Measurements from ENCODE around the gene NIP7. TPM values are rescaled to one million over a fixed set of nuclear protein-coding genes. Genes with fewer than 3 reads are reported as not detected.
"Not testable (repeated sequence)": the region's sequence is repeated elsewhere in the genome, so short reads cannot be mapped to it uniquely, and the experiment has no call there.

Gene NIP7
- total and polyA plus RNA-seq, 9 of the 15 experiments (the other 6 are each of a cell fraction or from before 2014, with no cell fraction given), result 28.9 to 85.5 (median 72.5) TPM

DNA sequence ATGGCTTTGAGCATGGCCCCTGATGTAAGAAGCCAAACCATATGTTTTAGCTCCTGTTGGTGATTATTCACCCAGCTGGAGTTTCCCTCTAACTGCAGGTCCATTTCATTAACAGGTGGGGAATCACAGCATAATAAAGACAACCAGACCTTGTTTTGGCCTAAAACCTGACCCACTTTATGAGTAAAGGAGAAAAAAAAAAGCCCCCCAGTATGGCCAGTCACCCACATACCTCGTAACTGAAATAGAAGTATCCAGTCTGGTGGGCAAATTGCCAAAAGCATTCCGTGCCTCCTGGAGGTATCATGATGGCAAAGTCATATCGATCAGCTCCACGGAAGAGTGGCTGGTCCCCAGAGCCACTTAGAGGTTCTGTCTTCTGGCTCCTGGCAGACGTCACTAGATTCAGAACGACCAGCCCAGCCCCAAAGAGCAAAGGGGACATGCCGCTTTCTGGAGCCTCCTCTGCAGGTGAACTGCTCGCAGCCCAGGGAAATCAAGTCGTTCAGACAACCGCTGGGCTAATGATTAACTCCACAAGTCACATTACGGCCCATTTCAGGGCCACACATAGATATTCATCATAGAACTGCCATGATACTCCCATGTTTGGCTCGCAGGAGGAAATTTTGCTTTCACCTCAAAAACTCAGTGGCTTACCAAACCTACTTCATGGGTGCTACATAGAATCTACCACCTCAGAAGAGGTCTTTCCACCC, 11.9 kb downstream of the NIP7 start, which contains the start of gene TMED6:
TSS of gene TMED6 (minus strand) at position 478 of the 719 bp plus-strand sequence. CDS start at position 445, 33 bp downstream.
- Histone ChIP-seq H4K20me1 (replicated peaks; ENCODE audit: control insufficient read depth, insufficient read depth, low read length) (no peaks in the 10 kb centered on the region), H3K4me1 (replicated peaks in 1 of 2; ENCODE audit: control insufficient read depth in 2 of 2, insufficient read depth in 2 of 2, low read length in 2 of 2) (no peaks in the 10 kb centered on the region; a peak in 1 of 5 replicates), H3K9me3 (replicated peaks; ENCODE audit: control insufficient read depth, insufficient read depth, low read depth, low read length) (no peaks in the 10 kb centered on the region), H3K4me2 (ENCODE audit: insufficient read depth, low read length) (no peak within 1 kb of the TSS), H3K4me3 (no peak within 1 kb of the TSS), H3K9me1 (ENCODE audit: control insufficient read depth, insufficient read depth, low read length) (no peaks in the 10 kb centered on the region), H3K36me3 (ENCODE audit: control insufficient read depth, insufficient read depth, low read length) (peaks cover 14% of the 10 kb centered on the region; the same call in 1 of the 3 replicates), H3K79me2 (ENCODE audit: control insufficient read depth, insufficient read depth, low read length) (no peaks in the 10 kb centered on the region), H3K27ac (ENCODE audit: extremely low read depth, low read depth, low read length) (no peak within 1 kb of the TSS), H2AFZ (ENCODE audit: low read depth, low read length) (no peak within 1 kb of the TSS), H3K9ac (ENCODE audit: insufficient read depth in 1 of 2, low read depth in 2 of 2, low read length in 2 of 2) (no peak within 1 kb of the TSS), H3K27me3 (ENCODE audit: control insufficient read depth in 2 of 2, insufficient read depth in 2 of 2, low read length in 2 of 2) (no peaks in the 10 kb centered on the region)
- no peak for ATAC-seq
- intact Hi-C loops (cut with micrococcal nuclease) (no loop called here), in situ Hi-C loops (cut with MboI) (no loop called here)
- WGBS (ENCODE audit: insufficient coverage, low coverage, missing lambda C conversion rate), result 77% methylated on average over 12 of the region's 12 CpGs
- ChIA-PET POLR2A (interaction anchor here (0.7 to 1.3 kb wide), 2 partner anchors 11 to 274 kb away, joined by 3 read pairs; no protein-coding TSS in a partner anchor), CTCF (ENCODE audit: low intra/inter-chr PET ratio) (no interaction called here)
- DNase-seq (ENCODE audit: extremely low read depth in 1 of 4, low spot score in 3 of 4), result no peak
- BruUV-seq (replicated peaks), result no TSS peak
- no peak for FAIRE-seq
- TF ChIP-seq NFIC (IDR thresholded peaks at IDR 0.05) (peak; percentile 57; the same call in 1 of the 2 replicates), SAFB2 (IDR thresholded peaks at IDR 0.05; ENCODE audit: borderline replicate concordance, low read depth, low read length, severe bottlenecking) (no peak)

DNA sequence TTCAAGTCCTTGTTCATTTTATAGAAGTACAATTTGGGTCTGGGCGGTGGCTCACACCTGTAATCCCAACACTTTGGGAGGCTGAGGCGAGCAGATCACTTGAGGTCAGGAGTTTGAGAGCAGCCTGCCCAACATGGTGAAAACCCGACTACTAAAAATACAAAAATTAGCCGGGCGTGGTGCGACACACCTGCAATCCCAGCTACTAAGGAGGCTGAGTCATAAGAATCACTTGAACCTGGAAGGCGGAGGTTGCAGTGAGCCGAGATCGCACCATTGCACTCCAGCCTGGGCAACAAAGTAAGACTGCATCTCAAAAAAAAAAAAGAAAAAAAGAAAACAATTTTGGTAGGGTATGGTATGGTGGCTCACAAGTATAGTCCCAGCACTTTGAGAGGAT, 20.5 kb downstream of the NIP7 start:
- H3K27ac ChIP-seq (ENCODE audit: extremely low read depth, low read depth, low read length); H3K9me3 ChIP-seq (replicated peaks; ENCODE audit: control insufficient read depth, insufficient read depth, low read depth, low read length); intact Hi-C loops (cut with micrococcal nuclease); H3K9me1 ChIP-seq (ENCODE audit: control insufficient read depth, insufficient read depth, low read length); in situ Hi-C loops (cut with MboI); H2AFZ ChIP-seq (ENCODE audit: low read depth, low read length); FAIRE-seq; H3K27me3 ChIP-seq (ENCODE audit: control insufficient read depth in 2 of 2, insufficient read depth in 2 of 2, low read length in 2 of 2); H3K4me2 ChIP-seq (ENCODE audit: insufficient read depth, low read length); ATAC-seq; BruUV-seq (replicated peaks); H4K20me1 ChIP-seq (replicated peaks; ENCODE audit: control insufficient read depth, insufficient read depth, low read length); H3K4me3 ChIP-seq; H3K9ac ChIP-seq (ENCODE audit: insufficient read depth in 1 of 2, low read depth in 2 of 2, low read length in 2 of 2); CTCF ChIA-PET (ENCODE audit: low intra/inter-chr PET ratio); H3K4me1 ChIP-seq (replicated peaks in 1 of 2; ENCODE audit: control insufficient read depth in 2 of 2, insufficient read depth in 2 of 2, low read length in 2 of 2); H3K79me2 ChIP-seq (ENCODE audit: control insufficient read depth, insufficient read depth, low read length); DNase-seq (ENCODE audit: extremely low read depth in 1 of 4, low spot score in 3 of 4); POLR2A ChIA-PET: not testable (repeated sequence)
- WGBS (ENCODE audit: insufficient coverage, low coverage, missing lambda C conversion rate), result 92% methylated on average over 7 of the region's 9 CpGs
- peaks cover 53% of the 10 kb centered on the region for H3K36me3 ChIP-seq (ENCODE audit: control insufficient read depth, insufficient read depth, low read length)

Measured in K562 (cell line).